Measurements from ENCODE around the gene CRYGN. TPM values are rescaled to one million over a fixed set of nuclear protein-coding genes. Genes with fewer than 3 reads are reported as not detected.

The CRYGN gene
- total and polyA plus RNA-seq, 2 experiments from 2014 or later: 0.59 to 1.5 TPM

DNA sequence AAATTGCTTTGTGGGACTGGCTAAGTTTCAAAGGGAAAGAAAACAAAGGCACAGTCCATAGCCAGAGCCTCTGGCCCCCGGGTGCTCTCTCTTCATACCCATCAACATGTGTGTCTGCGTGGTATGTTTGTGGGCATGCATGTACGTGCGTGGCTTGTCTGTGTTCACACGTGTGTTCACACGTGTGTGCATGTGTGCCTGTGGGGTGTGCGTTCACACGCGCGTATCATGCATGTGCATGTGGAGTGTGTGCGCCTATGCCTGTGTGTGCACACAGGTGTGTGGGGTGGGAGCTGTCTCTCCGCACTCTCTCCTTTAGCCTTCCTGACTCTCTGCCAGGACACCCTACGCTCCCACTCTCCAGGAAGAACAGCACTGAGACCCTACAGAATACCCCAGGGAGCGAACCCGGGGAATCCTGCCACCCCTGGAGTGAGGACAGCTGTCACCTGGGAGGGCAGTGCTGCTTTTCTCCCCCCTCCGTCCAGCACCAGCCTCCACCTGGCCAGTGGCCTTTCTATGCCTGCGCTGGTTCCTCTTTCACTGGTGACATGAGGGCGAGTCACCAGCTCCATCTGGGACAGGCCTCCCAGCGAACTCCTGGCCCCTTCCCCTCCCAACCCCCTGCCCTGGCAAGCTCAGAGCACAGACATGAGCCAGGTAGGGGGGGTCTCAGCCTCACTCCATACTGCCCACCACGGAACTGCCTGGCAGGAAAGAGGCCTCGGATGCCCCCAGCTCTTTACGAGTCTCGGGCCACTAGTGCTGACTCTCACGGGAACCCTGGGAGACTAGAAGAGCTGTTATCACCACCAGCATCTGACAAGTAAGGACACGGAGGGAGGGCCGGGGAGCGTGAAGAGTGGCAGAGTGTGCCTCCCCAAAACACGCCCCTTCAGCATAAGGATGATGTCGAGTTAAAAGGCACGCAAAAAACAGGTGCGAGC, 46.6 kb downstream of the CRYGN start:
- Histone ChIP-seq H3K79me2 (replicated peaks; ENCODE audit: insufficient read depth) (no peaks in the 10 kb centered on the region), H3K4me3 (no peak overlapping the region), H3K27me3 (ENCODE audit: insufficient read depth) (no peaks in the 10 kb centered on the region), H4K20me1 (replicated peaks; ENCODE audit: insufficient read depth) (no peaks in the 10 kb centered on the region), H3K4me2 (no peak overlapping the region), H3K4me1 (ENCODE audit: insufficient read depth) (no peaks in the 10 kb centered on the region), H3K36me3 (ENCODE audit: insufficient read depth) (no peaks in the 10 kb centered on the region), H3F3A (replicated peaks; ENCODE audit: low read depth) (peaks cover 4% of the 10 kb centered on the region; the same call in 1 of the 2 replicates), H3K9me2 (ENCODE audit: insufficient read depth) (no peaks in the 10 kb centered on the region), H2AFZ (no peak overlapping the region), H3K27ac (ENCODE audit: low read depth) (no peak overlapping the region)
- ATAC-seq (no peak), DNase-seq (ENCODE audit: low spot score) (no peak)
- Mint-ChIP-seq H3K4me1 (peaks cover 24% of the 10 kb centered on the region), H3K4me3 (no peak overlapping the region), H3K27me3 (ENCODE audit: insufficient read depth, low read depth, poor library complexity) (peaks cover 9% of the 10 kb centered on the region), H3K27ac (no peak overlapping the region), H3K9me3 (no peaks in the 10 kb centered on the region), H3K36me3 (ENCODE audit: low read depth) (peaks cover 5% of the 10 kb centered on the region)
- TF ChIP-seq NANOG (IDR thresholded peaks at IDR 0.05; ENCODE audit: borderline replicate concordance): no peak
- TF ChIP-seq JUNB (IDR thresholded peaks at IDR 0.05; ENCODE audit: unreplicated experiment): no peak
- TF ChIP-seq CREB1 (CRISPR knock-in tag; IDR thresholded peaks at IDR 0.05; ENCODE audit: low read depth): no peak
- TF ChIP-seq EZH2phosphoT487 (IDR thresholded peaks at IDR 0.05; ENCODE audit: unreplicated experiment): no peak
- TF ChIP-seq STAT1 (IDR thresholded peaks at IDR 0.05; ENCODE audit: unreplicated experiment): no peak
- TF ChIP-seq POLR2AphosphoS5 (IDR thresholded peaks at IDR 0.05; ENCODE audit: low read depth): no peak
- TF ChIP-seq, protein P1, sequence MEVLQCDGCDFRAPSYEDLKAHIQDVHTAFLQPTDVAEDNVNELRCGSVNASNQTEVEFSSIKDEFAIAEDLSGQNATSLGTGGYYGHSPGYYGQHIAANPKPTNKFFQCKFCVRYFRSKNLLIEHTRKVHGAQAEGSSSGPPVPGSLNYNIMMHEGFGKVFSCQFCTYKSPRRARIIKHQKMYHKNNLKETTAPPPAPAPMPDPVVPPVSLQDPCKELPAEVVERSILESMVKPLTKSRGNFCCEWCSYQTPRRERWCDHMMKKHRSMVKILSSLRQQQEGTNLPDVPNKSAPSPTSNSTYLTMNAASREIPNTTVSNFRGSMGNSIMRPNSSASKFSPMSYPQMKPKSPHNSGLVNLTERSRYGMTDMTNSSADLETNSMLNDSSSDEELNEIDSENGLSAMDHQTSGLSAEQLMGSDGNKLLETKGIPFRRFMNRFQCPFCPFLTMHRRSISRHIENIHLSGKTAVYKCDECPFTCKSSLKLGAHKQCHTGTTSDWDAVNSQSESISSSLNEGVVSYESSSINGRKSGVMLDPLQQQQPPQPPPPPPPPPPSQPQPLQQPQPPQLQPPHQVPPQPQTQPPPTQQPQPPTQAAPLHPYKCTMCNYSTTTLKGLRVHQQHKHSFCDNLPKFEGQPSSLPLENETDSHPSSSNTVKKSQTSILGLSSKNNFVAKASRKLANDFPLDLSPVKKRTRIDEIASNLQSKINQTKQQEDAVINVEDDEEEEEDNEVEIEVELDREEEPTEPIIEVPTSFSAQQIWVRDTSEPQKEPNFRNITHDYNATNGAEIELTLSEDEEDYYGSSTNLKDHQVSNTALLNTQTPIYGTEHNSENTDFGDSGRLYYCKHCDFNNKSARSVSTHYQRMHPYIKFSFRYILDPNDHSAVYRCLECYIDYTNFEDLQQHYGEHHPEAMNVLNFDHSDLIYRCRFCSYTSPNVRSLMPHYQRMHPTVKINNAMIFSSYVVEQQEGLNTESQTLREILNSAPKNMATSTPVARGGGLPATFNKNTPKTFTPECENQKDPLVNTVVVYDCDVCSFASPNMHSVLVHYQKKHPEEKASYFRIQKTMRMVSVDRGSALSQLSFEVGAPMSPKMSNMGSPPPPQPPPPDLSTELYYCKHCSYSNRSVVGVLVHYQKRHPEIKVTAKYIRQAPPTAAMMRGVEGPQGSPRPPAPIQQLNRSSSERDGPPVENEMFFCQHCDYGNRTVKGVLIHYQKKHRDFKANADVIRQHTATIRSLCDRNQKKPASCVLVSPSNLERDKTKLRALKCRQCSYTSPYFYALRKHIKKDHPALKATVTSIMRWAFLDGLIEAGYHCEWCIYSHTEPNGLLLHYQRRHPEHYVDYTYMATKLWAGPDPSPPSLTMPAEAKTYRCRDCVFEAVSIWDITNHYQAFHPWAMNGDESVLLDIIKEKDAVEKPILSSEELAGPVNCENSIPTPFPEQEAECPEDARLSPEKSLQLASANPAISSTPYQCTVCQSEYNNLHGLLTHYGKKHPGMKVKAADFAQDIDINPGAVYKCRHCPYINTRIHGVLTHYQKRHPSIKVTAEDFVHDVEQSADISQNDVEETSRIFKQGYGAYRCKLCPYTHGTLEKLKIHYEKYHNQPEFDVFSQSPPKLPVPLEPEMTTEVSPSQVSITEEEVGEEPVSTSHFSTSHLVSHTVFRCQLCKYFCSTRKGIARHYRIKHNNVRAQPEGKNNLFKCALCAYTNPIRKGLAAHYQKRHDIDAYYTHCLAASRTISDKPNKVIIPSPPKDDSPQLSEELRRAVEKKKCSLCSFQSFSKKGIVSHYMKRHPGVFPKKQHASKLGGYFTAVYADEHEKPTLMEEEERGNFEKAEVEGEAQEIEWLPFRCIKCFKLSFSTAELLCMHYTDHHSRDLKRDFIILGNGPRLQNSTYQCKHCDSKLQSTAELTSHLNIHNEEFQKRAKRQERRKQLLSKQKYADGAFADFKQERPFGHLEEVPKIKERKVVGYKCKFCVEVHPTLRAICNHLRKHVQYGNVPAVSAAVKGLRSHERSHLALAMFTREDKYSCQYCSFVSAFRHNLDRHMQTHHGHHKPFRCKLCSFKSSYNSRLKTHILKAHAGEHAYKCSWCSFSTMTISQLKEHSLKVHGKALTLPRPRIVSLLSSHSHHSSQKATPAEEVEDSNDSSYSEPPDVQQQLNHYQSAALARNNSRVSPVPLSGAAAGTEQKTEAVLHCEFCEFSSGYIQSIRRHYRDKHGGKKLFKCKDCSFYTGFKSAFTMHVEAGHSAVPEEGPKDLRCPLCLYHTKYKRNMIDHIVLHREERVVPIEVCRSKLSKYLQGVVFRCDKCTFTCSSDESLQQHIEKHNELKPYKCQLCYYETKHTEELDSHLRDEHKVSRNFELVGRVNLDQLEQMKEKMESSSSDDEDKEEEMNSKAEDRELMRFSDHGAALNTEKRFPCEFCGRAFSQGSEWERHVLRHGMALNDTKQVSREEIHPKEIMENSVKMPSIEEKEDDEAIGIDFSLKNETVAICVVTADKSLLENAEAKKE (CRISPR knock-in tag; IDR thresholded peaks at IDR 0.05): no peak
- TF ChIP-seq, protein P2, sequence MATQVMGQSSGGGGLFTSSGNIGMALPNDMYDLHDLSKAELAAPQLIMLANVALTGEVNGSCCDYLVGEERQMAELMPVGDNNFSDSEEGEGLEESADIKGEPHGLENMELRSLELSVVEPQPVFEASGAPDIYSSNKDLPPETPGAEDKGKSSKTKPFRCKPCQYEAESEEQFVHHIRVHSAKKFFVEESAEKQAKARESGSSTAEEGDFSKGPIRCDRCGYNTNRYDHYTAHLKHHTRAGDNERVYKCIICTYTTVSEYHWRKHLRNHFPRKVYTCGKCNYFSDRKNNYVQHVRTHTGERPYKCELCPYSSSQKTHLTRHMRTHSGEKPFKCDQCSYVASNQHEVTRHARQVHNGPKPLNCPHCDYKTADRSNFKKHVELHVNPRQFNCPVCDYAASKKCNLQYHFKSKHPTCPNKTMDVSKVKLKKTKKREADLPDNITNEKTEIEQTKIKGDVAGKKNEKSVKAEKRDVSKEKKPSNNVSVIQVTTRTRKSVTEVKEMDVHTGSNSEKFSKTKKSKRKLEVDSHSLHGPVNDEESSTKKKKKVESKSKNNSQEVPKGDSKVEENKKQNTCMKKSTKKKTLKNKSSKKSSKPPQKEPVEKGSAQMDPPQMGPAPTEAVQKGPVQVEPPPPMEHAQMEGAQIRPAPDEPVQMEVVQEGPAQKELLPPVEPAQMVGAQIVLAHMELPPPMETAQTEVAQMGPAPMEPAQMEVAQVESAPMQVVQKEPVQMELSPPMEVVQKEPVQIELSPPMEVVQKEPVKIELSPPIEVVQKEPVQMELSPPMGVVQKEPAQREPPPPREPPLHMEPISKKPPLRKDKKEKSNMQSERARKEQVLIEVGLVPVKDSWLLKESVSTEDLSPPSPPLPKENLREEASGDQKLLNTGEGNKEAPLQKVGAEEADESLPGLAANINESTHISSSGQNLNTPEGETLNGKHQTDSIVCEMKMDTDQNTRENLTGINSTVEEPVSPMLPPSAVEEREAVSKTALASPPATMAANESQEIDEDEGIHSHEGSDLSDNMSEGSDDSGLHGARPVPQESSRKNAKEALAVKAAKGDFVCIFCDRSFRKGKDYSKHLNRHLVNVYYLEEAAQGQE (IDR thresholded peaks at IDR 0.05; ENCODE audit: unreplicated experiment): no peak
- TF ChIP-seq, protein P3, sequence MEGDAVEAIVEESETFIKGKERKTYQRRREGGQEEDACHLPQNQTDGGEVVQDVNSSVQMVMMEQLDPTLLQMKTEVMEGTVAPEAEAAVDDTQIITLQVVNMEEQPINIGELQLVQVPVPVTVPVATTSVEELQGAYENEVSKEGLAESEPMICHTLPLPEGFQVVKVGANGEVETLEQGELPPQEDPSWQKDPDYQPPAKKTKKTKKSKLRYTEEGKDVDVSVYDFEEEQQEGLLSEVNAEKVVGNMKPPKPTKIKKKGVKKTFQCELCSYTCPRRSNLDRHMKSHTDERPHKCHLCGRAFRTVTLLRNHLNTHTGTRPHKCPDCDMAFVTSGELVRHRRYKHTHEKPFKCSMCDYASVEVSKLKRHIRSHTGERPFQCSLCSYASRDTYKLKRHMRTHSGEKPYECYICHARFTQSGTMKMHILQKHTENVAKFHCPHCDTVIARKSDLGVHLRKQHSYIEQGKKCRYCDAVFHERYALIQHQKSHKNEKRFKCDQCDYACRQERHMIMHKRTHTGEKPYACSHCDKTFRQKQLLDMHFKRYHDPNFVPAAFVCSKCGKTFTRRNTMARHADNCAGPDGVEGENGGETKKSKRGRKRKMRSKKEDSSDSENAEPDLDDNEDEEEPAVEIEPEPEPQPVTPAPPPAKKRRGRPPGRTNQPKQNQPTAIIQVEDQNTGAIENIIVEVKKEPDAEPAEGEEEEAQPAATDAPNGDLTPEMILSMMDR (conservative IDR thresholded peaks at IDR 0.05; ENCODE audit: low read depth in 2 of 2): no peak
- TF ChIP-seq EZH2 (IDR thresholded peaks at IDR 0.05; ENCODE audit: low read depth, unreplicated experiment): no peak
- no peak for TF ChIP-seq ZNF331 (CRISPR knock-in tag; IDR thresholded peaks at IDR 0.05; ENCODE audit: low read depth)
- no peak for TF ChIP-seq ZNF114 (CRISPR knock-in tag; IDR thresholded peaks at IDR 0.05)
- TF ChIP-seq, protein P4, sequence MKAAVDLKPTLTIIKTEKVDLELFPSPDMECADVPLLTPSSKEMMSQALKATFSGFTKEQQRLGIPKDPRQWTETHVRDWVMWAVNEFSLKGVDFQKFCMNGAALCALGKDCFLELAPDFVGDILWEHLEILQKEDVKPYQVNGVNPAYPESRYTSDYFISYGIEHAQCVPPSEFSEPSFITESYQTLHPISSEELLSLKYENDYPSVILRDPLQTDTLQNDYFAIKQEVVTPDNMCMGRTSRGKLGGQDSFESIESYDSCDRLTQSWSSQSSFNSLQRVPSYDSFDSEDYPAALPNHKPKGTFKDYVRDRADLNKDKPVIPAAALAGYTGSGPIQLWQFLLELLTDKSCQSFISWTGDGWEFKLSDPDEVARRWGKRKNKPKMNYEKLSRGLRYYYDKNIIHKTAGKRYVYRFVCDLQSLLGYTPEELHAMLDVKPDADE (IDR thresholded peaks at IDR 0.05): no peak

Measured in GM23338 (cell line).